HL-60 (cell line): ENCODE results near the gene AARSD1.

ENCODE experiments used
- DNase-seq, 2 experiments: peaks; one replicate each; pipeline ENCODE4 v3.0.0-alpha.2; 2010 to 2020; ENCODE audit warnings: low read depth in 1 of 2, low spot score in 1 of 2
- H3K27ac ChIP-seq: fragments of 250-450 bp; sonication (Bioruptor Pico); replicated peaks from 2 replicates; pipeline ENCODE4 v1.5.1; 2020; ENCODE audit warnings: mild to moderate bottlenecking, moderate library complexity
- H3K27me3 ChIP-seq: fragments of 250-450 bp; sonication (Bioruptor Pico); 2 replicates; pipeline ENCODE4 v1.5.1; 2021; ENCODE audit warnings: mild to moderate bottlenecking, moderate library complexity; ENCODE audit not compliant: insufficient read depth, poor library complexity, severe bottlenecking
- H3K4me3 ChIP-seq: replicated peaks from 2 replicates; pipeline ENCODE4 v1.5.1; 2011; ENCODE audit warnings: mild to moderate bottlenecking, control low read depth, low read length; ENCODE audit not compliant: insufficient read depth
- GABPA ChIP-seq: IDR thresholded peaks from 2 replicates; pipeline ENCODE4 v1.6.1; 2012; ENCODE audit warnings: low read depth
- POLR2AphosphoS5 ChIP-seq: IDR thresholded peaks from 2 replicates; pipeline ENCODE4 v1.6.1; 2012; ENCODE audit warnings: low read depth
- SPI1 ChIP-seq: IDR thresholded peaks from 2 replicates; pipeline ENCODE4 v1.6.1; 2012; ENCODE audit warnings: low read depth, mild to moderate bottlenecking, borderline replicate concordance
- TF ChIP-seq, protein P1 (sequence below): IDR thresholded peaks from 2 replicates; pipeline ENCODE4 v1.6.1; 2012; ENCODE audit warnings: low read depth; ENCODE audit not compliant: insufficient replicate concordance
- TF ChIP-seq, protein P2 (sequence below): IDR thresholded peaks from one replicate; pipeline ENCODE4 v1.5.1; 2011; ENCODE audit warnings: low read length, control low read depth, inconsistent platforms; ENCODE audit not compliant: insufficient read depth

AARSD1 gene

DNA sequence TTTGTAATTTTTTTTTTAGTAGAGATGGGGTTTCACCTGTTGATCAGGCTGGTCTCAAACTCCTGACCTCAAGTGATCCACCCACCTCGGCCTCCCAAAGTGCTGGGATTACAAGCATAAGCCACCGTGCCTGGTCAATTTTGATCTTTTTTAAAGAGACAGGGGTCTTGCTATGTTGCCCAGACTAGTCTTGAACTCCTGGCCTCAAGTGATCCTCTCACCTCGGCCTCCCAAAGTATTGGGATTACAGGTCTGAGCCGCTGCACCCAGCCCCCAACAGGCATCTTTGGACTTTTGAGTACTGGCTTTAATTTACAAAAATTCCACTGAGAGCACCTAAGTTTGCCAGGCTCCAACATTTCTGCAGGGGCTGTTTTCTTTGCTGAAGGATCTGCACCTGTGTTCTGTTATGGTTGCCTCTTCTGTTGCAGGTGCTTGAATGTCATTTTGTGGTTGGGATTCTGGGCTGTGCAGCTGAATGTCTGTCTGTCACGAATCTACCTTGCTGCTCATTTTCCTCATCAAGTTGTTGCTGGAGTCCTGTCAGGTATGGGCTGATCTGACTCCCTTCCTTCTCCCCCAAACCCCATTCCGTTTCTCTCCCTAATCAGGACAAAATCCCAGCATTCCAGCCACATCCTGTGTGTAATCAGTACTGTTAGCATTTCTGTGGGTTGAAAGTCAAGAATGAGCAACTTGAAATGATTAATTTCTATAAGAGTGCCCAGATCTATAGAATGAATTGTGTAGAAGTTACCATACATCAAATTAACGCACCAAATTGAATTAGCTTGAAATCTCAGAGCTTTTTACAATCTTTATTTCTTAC, 55.2 kb downstream of the AARSD1 start:
- TF ChIP-seq, protein P1, sequence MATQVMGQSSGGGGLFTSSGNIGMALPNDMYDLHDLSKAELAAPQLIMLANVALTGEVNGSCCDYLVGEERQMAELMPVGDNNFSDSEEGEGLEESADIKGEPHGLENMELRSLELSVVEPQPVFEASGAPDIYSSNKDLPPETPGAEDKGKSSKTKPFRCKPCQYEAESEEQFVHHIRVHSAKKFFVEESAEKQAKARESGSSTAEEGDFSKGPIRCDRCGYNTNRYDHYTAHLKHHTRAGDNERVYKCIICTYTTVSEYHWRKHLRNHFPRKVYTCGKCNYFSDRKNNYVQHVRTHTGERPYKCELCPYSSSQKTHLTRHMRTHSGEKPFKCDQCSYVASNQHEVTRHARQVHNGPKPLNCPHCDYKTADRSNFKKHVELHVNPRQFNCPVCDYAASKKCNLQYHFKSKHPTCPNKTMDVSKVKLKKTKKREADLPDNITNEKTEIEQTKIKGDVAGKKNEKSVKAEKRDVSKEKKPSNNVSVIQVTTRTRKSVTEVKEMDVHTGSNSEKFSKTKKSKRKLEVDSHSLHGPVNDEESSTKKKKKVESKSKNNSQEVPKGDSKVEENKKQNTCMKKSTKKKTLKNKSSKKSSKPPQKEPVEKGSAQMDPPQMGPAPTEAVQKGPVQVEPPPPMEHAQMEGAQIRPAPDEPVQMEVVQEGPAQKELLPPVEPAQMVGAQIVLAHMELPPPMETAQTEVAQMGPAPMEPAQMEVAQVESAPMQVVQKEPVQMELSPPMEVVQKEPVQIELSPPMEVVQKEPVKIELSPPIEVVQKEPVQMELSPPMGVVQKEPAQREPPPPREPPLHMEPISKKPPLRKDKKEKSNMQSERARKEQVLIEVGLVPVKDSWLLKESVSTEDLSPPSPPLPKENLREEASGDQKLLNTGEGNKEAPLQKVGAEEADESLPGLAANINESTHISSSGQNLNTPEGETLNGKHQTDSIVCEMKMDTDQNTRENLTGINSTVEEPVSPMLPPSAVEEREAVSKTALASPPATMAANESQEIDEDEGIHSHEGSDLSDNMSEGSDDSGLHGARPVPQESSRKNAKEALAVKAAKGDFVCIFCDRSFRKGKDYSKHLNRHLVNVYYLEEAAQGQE = no peak
- no peak for TF ChIP-seq GABPA
- TF ChIP-seq, protein P2, sequence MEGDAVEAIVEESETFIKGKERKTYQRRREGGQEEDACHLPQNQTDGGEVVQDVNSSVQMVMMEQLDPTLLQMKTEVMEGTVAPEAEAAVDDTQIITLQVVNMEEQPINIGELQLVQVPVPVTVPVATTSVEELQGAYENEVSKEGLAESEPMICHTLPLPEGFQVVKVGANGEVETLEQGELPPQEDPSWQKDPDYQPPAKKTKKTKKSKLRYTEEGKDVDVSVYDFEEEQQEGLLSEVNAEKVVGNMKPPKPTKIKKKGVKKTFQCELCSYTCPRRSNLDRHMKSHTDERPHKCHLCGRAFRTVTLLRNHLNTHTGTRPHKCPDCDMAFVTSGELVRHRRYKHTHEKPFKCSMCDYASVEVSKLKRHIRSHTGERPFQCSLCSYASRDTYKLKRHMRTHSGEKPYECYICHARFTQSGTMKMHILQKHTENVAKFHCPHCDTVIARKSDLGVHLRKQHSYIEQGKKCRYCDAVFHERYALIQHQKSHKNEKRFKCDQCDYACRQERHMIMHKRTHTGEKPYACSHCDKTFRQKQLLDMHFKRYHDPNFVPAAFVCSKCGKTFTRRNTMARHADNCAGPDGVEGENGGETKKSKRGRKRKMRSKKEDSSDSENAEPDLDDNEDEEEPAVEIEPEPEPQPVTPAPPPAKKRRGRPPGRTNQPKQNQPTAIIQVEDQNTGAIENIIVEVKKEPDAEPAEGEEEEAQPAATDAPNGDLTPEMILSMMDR = no peak
- no peak for TF ChIP-seq POLR2AphosphoS5
- TF ChIP-seq SPI1 = no peak
- H3K4me3 ChIP-seq = no peak overlapping the region
- no peak overlapping the region for H3K27ac ChIP-seq

DNA sequence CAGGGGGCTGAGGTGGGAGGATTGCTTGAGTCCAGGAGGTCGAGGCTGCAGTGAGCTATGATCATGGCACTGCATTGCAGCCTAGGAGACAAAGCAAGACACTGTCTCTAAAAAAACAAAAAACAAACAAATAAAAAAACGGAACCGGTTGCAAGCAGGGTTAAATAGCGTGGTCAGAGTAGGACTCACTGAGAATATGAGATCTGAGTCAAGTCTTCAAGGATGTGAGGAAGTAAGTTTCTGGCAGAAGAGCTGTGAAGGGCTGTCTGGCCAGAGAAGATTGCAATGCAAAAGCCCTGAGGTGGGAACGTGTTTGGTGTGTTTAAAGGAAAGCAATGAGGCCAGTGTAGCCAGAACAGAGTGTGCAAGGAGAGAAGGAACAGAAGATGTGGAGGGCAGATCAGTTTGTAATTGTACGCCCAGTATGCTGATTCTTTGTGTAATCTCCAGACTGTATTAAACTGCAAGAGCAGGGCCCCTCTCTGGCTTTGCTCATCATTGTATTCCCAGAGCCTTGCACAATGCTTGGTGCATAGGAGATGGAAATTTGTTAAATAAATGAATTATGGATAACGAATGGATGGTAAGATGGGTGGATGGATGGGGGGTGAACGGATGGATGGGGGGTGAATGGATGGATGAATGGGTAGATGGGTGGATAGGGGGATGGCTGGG, 57.3 kb downstream of the AARSD1 start:
- TF ChIP-seq, protein P1 = no peak
- TF ChIP-seq POLR2AphosphoS5 = no peak
- peak; percentile 54; the same call in 1 of the 2 replicates for TF ChIP-seq SPI1
- TF ChIP-seq GABPA = no peak
- TF ChIP-seq, protein P2 = no peak
- Histone ChIP-seq H3K27ac (no peak overlapping the region), H3K27me3 (no peaks in the 10 kb centered on the region), H3K4me3 (no peak overlapping the region)
- DNase-seq = peak in 1 of 2 experiments; percentile 35

More for the DNA sequence above, 55.2 kb downstream of the AARSD1 start:
- no peaks in the 10 kb centered on the region for H3K27me3 ChIP-seq
- no peak for DNase-seq

DNA sequence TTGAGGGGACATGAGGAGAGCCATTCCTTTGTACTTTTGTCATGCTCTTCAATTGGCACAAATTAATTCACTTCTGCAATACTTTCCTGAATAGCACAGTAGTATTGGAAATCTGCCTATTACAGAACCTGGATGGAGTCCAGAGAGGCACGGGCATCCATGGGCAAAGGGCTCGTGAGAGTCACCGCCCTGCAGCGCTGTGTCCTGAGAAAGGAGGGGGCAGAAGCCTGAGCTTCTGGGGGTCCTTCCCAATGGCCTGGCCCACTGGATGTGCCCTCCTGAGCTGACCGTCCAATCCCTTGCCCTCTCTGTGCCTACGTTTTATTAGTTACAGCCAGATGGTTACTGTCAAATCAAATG, 60.2 kb downstream of the AARSD1 start:
- Histone ChIP-seq H3K27me3 (no peaks in the 10 kb centered on the region), H3K4me3 (no peak overlapping the region), H3K27ac (no peak overlapping the region)
- TF ChIP-seq, protein P1 = no peak
- TF ChIP-seq SPI1 (no peak), GABPA (no peak), POLR2AphosphoS5 (no peak)
- TF ChIP-seq, protein P2 = no peak
- DNase-seq = no peak
